GM12878 (cell line): ENCODE measurements around the gene GDF15. TPM values are rescaled to one million over a fixed set of nuclear protein-coding genes. Genes with fewer than 3 reads are reported as not detected.

Experiments
- ATAC-seq: fragments of 200-7000 bp; cut with Tn5 transposase; 3 replicates; pipeline ENCODE4 v1.9.1; 2020; ENCODE audit warnings: mild to moderate bottlenecking, moderate library complexity
- BruUV-seq: library from RNA; stranded (reverse); fragments of 400-500 nt; replicated peaks from 2 replicates; lab custom pipeline; 2021; lab: Mats Ljungman, UMichigan
- CTCF ChIA-PET: fragments of 300-600 bp; sonication (Branson Sonifier 250); formaldehyde crosslinking; extraction: SDS; loops from one replicate; lab custom pipeline; 2021; ENCODE audit warnings: inconsistent platforms; lab: Yijun Ruan, JAX
- POLR2A ChIA-PET: fragments of 350-600 bp; formaldehyde crosslinking; extraction: SDS; loops from one replicate; lab custom pipeline; 2021; ENCODE audit warnings: inconsistent platforms; lab: Charles Lee
- RAD21 ChIA-PET: fragments of 300-600 bp; sonication (Branson Sonifier 250); formaldehyde crosslinking; loops from one replicate; lab custom pipeline; 2023; ENCODE audit warnings: antibody characterized with exemption; ENCODE audit not compliant: unreplicated experiment; lab: Charles Lee
- SMC1A ChIA-PET: fragments of 300-600 bp; sonication (Branson Sonifier 250); formaldehyde crosslinking; loops from one replicate; lab custom pipeline; 2023; ENCODE audit not compliant: unreplicated experiment, uncharacterized antibody; lab: Charles Lee
- DNase-seq: peaks from one replicate; pipeline ENCODE4 v3.0.0-alpha.2; 2011; ENCODE audit warnings: low read depth, low spot score
- FAIRE-seq: peaks from 3 replicates; lab custom pipeline; 2011; peaks lifted over from hg19 to GRCh38; lab: Jason Lieb, UNC
- H2AFZ ChIP-seq: 2 replicates; pipeline ENCODE4 v1.6.0; 2011; ENCODE audit warnings: low read depth, low read length, control low read depth; ENCODE audit not compliant: control insufficient read depth
- H3K27ac ChIP-seq: 2 replicates; pipeline ENCODE4 v1.5.1; 2011; ENCODE audit warnings: control low read depth; ENCODE audit not compliant: control insufficient read depth, insufficient read depth
- H3K27me3 ChIP-seq, 2 experiments: replicated peaks in 1 of 2; 2 replicates each; pipeline versions ENCODE4 v1.6.0 to v1.6.1; 2011; ENCODE audit warnings: low read length in 1 of 2; ENCODE audit not compliant: control insufficient read depth in 2 of 2, insufficient read depth in 2 of 2
- H3K36me3 ChIP-seq, 2 experiments: 2 replicates each; pipeline ENCODE4 v1.5.1; 2011; ENCODE audit warnings: low read length in 1 of 2; ENCODE audit not compliant: control insufficient read depth in 2 of 2, insufficient read depth in 2 of 2
- H3K4me1 ChIP-seq: 2 replicates; pipeline ENCODE4 v1.6.1; 2011; ENCODE audit warnings: mild to moderate bottlenecking, low read length, moderate library complexity, mixed read lengths; ENCODE audit not compliant: control insufficient read depth, insufficient read depth
- H3K4me2 ChIP-seq: 2 replicates; pipeline ENCODE4 v1.6.0; 2011; ENCODE audit warnings: control low read depth; ENCODE audit not compliant: control insufficient read depth, insufficient read depth
- H3K4me3 ChIP-seq: fragments of 200-600 bp; sonication (generic); 2 replicates; pipeline ENCODE4 v1.5.1; 2016
- H3K79me2 ChIP-seq: 2 replicates; pipeline ENCODE4 v1.6.0; 2011; ENCODE audit warnings: low read length; ENCODE audit not compliant: control insufficient read depth, insufficient read depth
- H3K9ac ChIP-seq: 2 replicates; pipeline ENCODE4 v1.8.0; 2011; ENCODE audit warnings: low read length, control low read depth, mixed read lengths; ENCODE audit not compliant: control insufficient read depth, insufficient read depth
- H3K9me3 ChIP-seq: replicated peaks from 3 replicates; pipeline ENCODE4 v1.5.1; 2011; ENCODE audit warnings: mild to moderate bottlenecking, low read length; ENCODE audit not compliant: control insufficient read depth, insufficient read depth
- H4K20me1 ChIP-seq: 2 replicates; pipeline ENCODE4 v1.6.0; 2011; ENCODE audit not compliant: control insufficient read depth, insufficient read depth
- CTCF ChIP-seq, 3 experiments: IDR thresholded peaks in 2 of 3; conservative IDR thresholded peaks in 1 of 3; 2 replicates each; pipeline ENCODE4 v1.5.1; 2011; ENCODE audit warnings: low read depth in 3 of 3, low read length in 3 of 3, mild to moderate bottlenecking in 3 of 3, control low read depth in 2 of 3, moderate library complexity in 2 of 3, inconsistent platforms in 1 of 3, mixed read lengths in 1 of 3; ENCODE audit not compliant: control insufficient read depth in 2 of 3, insufficient read depth in 1 of 3; ENCODE audit errors: extremely low read depth in 1 of 3
- EZH2 ChIP-seq: IDR thresholded peaks from 2 replicates; pipeline ENCODE4 v1.6.1; 2012; ENCODE audit warnings: low read depth, mild to moderate bottlenecking, control low read depth, inconsistent platforms, low read length, borderline replicate concordance; ENCODE audit not compliant: control insufficient read depth
- IKZF2 ChIP-seq, 2 experiments: fragments of 450-650 bp; IDR thresholded peaks; 2 replicates each; pipeline ENCODE4 v1.6.1; 2017; ENCODE audit warnings: mild to moderate bottlenecking in 2 of 2, moderate library complexity in 2 of 2
- JUND ChIP-seq: IDR thresholded peaks from 2 replicates; pipeline ENCODE4 v1.6.1; 2012; ENCODE audit warnings: low read depth, mild to moderate bottlenecking, low read length, improper control_type of control experiment, moderate library complexity
- KDM1A ChIP-seq: fragments of 200-600 bp; sonication (generic); IDR thresholded peaks from 2 replicates; pipeline ENCODE4 v1.6.1; 2016; ENCODE audit warnings: borderline replicate concordance
- MTA2 ChIP-seq: fragments of 450-650 bp; IDR thresholded peaks from 2 replicates; pipeline ENCODE4 v1.6.1; 2016; ENCODE audit warnings: low read depth, mild to moderate bottlenecking, moderate library complexity
- MTA3 ChIP-seq: IDR thresholded peaks from 2 replicates; pipeline ENCODE4 v1.6.1; 2012; ENCODE audit warnings: low read length, inconsistent platforms, borderline replicate concordance
- NR2F1 ChIP-seq: fragments of 450-650 bp; conservative IDR thresholded peaks from 2 replicates; pipeline ENCODE4 v1.6.1; 2017; ENCODE audit warnings: mild to moderate bottlenecking
- PAX5 ChIP-seq: IDR thresholded peaks from 2 replicates; pipeline ENCODE4 v1.6.1; 2011; ENCODE audit warnings: low read depth, low read length, borderline replicate concordance
- POLR2AphosphoS5 ChIP-seq: IDR thresholded peaks from 2 replicates; pipeline ENCODE4 v1.6.1; 2011; ENCODE audit warnings: mild to moderate bottlenecking, low read length, inconsistent platforms
- RAD21 ChIP-seq: IDR thresholded peaks from 2 replicates; pipeline ENCODE4 v1.6.1; 2011; ENCODE audit warnings: mild to moderate bottlenecking, low read depth, low read length, moderate library complexity; ENCODE audit not compliant: insufficient read depth
- REST ChIP-seq: IDR thresholded peaks from 2 replicates; pipeline ENCODE4 v1.6.1; 2012; ENCODE audit warnings: mild to moderate bottlenecking, low read depth, low read length
- RUNX3 ChIP-seq: IDR thresholded peaks from 2 replicates; pipeline ENCODE4 v1.6.1; 2012; ENCODE audit warnings: low read length, inconsistent platforms
- SMC3 ChIP-seq: IDR thresholded peaks from 2 replicates; pipeline ENCODE4 v1.6.1; 2011; ENCODE audit warnings: low read length, improper control_type of control experiment, borderline replicate concordance
- TCF12 ChIP-seq: IDR thresholded peaks from 2 replicates; pipeline ENCODE4 v1.6.1; 2011; ENCODE audit warnings: low read depth, mild to moderate bottlenecking, low read length
- YY1 ChIP-seq: IDR thresholded peaks from 2 replicates; pipeline ENCODE4 v1.6.1; 2011; ENCODE audit warnings: low read depth, mild to moderate bottlenecking, low read length
- ZNF622 ChIP-seq: fragments of 450-650 bp; IDR thresholded peaks from 2 replicates; pipeline ENCODE4 v1.6.1; 2017; ENCODE audit warnings: mild to moderate bottlenecking, inconsistent platforms
- WGBS: methylation state at CpG from one replicate; pipeline ENCODE4 v1.1.6; 2016; ENCODE audit warnings: low lambda C conversion rate; ENCODE audit not compliant: insufficient replicate concordance, insufficient coverage; ENCODE audit errors: missing lambda C conversion rate; 5-methylcytosine and 5-hydroxymethylcytosine counted together
- in situ Hi-C: fragments of 300-500 bp; cut with MboI; formaldehyde crosslinking; loops from 9 replicates; pipeline ENCODE4 v1.14.3; 2018; ENCODE audit warnings: mixed read lengths
- intact Hi-C: fragments of 100-400 bp; cut with micrococcal nuclease; formaldehyde crosslinking; loops from one replicate; pipeline ENCODE4 v1.14.2; 2022; ENCODE audit not compliant: unreplicated experiment
- polyA plus RNA-seq, 11 experiments: library from polyadenylated mRNA; depleted of rRNA in 4 of 11; unstranded in 6 of 11; stranded (reverse) in 5 of 11; fragments of >200 nt; fragmentation: Nextera tagmentation in 4 of 11; fragmentation: Illumina TruSeq in 1 of 11; extraction: Ambion mirVana in 4 of 11; extraction: Trizol in 1 of 11; gene quantifications; 1 replicate in 1 of 11; 2 replicates in 10 of 11; pipeline versions ENCODE4 v1.2.1 to v1.2.3, GENCODE V29; 2011 to 2016; ENCODE audit warnings: inconsistent platforms in 2 of 11, missing spikeins in 2 of 11, low read depth in 1 of 11
- total RNA-seq, 4 experiments: library from RNA; depleted of rRNA in 3 of 4; stranded (reverse); fragments of >200 nt in 3 of 4; fragmentation: Illumina TruSeq in 1 of 4; extraction: Trizol in 1 of 4; gene quantifications; 2 replicates each; pipeline versions ENCODE4 v1.2.1 to v1.2.3, GENCODE V29; 2013 to 2021

The GDF15 gene
- total and polyA plus RNA-seq, 10 of the 15 experiments (the other 5 are each of a cell fraction or from before 2014, with no cell fraction given): 0.11 to 3.6 (median 1.6) TPM; not detected in 1

DNA sequence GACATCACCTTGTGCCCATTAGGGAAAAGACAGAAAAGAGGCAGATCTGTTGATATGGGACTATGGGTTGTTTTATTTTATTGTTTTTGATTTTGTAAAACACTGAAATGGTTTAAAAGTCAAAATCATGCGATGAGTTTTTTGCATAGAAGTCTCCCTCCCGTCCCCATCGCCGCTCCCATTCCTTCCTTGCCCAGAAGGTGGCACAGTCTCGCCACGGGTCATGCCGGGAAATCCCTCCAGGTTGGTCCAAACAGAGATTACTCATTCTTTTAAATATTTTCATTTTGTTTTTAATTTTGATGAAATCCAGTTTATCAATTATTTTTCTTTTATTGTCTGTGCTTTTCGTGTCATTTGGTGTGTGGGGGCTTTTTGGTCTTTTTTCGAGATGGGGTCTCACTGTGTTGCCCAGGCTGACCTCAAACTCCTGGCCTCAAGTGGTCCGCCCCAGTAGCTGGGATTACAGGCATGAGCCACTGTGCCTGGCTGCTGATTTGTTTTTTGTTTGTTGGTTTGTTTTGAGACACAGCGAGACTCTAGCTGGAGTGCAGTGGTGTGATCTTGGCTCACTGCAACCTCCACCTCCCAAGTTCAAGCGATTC lies 36.3 kb upstream of the GDF15 start:
- H3K9ac ChIP-seq: no peak overlapping the region
- no peak overlapping the region for H3K4me3 ChIP-seq
- ATAC-seq: peak; percentile 80
- ChIA-PET POLR2A (interaction anchor here (0.6 kb wide), 1 partner anchor 10 kb away, joined by 3 read pairs; no protein-coding TSS in a partner anchor), RAD21 (interaction anchor here (0.6 to 1.4 kb wide), 9 partner anchors 21 to 70 kb away, joined by 3 to 15 read pairs (median 3); no protein-coding TSS in a partner anchor), SMC1A (interaction anchor here (0.8 to 3.7 kb wide), 18 partner anchors 10 to 144 kb away, joined by 3 to 30 read pairs (median 4); no protein-coding TSS in a partner anchor), CTCF (interaction anchor here (0.5 to 4.3 kb wide), 21 partner anchors 8 to 113 kb away, joined by 3 to 75 read pairs (median 5); partner anchors contain the start of genes GDF15 and LRRC25)
- H2AFZ ChIP-seq: no peak overlapping the region
- intact Hi-C loops (loop anchor here (1.0 kb wide), 1 partner anchor 61 kb away; no protein-coding TSS in a partner anchor), in situ Hi-C loops (no loop called here)
- no TSS peak for BruUV-seq
- no peaks in the 10 kb centered on the region for H3K4me1 ChIP-seq
- peaks cover 0 to 10% of the 10 kb centered on the region in 2 experiments; a peak in 1 of 4 replicates for H3K36me3 ChIP-seq
- no peaks in the 10 kb centered on the region for H4K20me1 ChIP-seq
- no peak for DNase-seq
- no peaks in the 10 kb centered on the region for H3K27me3 ChIP-seq
- FAIRE-seq: no peak
- 41% methylated on average over 12 of the region's 12 CpGs for WGBS
- no peaks in the 10 kb centered on the region for H3K9me3 ChIP-seq
- no peaks in the 10 kb centered on the region for H3K79me2 ChIP-seq
- H3K27ac ChIP-seq: no peak overlapping the region
- no peak overlapping the region for H3K4me2 ChIP-seq
- TF ChIP-seq SMC3 (peak; percentile 83), TCF12 (no peak), RUNX3 (peak; percentile 24; the same call in 1 of the 2 replicates), REST (no peak), MTA3 (no peak), RAD21 (peak; percentile 88), ZNF622 (no peak), JUND (no peak), EZH2 (no peak), MTA2 (no peak), IKZF2 (IDR thresholded peaks at IDR 0.05) (0 out of 4 replicates have a peak, but pooled peaks of 1 of the 2 experiments have one; percentile 12), PAX5 (no peak), NR2F1 (no peak), KDM1A (no peak), YY1 (peak; percentile 56; the same call in 1 of the 2 replicates), CTCF (IDR thresholded peaks at IDR 0.05 in 2 of 3, conservative IDR thresholded peaks at IDR 0.05 in 1 of 3; ENCODE audit: control insufficient read depth in 2 of 3, extremely low read depth in 1 of 3, insufficient read depth in 1 of 3, low read depth in 3 of 3, low read length in 3 of 3) (peak; percentile 74 to 93 (median 80)), POLR2AphosphoS5 (no peak)
